Endothelial cell of umbilical vein (primary cell): Measurements from ENCODE around the gene UBP1.

Source experiments
- CTCF ChIP-seq, 2 donors: IDR thresholded peaks; 1 replicate in 1 of 2; 2 replicates in 1 of 2; pipeline ENCODE4 v1.5.1; 2011; ENCODE audit warnings: low read length in 2 of 2, mild to moderate bottlenecking in 2 of 2, moderate library complexity in 2 of 2, control low read depth in 1 of 2, inconsistent platforms in 1 of 2, low read depth in 1 of 2; ENCODE audit not compliant: insufficient read depth in 1 of 2; ENCODE audit errors: extremely low read depth in 1 of 2
- EZH2 ChIP-seq: IDR thresholded peaks from 2 replicates; pipeline ENCODE4 v1.6.1; 2012; ENCODE audit warnings: borderline replicate concordance, low read depth, mild to moderate bottlenecking, moderate library complexity, low read length, inconsistent platforms; ENCODE audit not compliant: severe bottlenecking
- POLR2A ChIP-seq: IDR thresholded peaks from 2 replicates; pipeline ENCODE4 v1.6.1; 2012; ENCODE audit warnings: low read depth, mild to moderate bottlenecking, control low read depth, low read length

- TF ChIP-seq CTCF (IDR thresholded peaks at IDR 0.05; ENCODE audit: extremely low read depth in 1 of 2, insufficient read depth in 1 of 2, low read depth in 1 of 2, low read length in 2 of 2) = no peak
- TF ChIP-seq EZH2 = no peak
- no peak for TF ChIP-seq POLR2A
These were observed 38.4 kb downstream of the UBP1 start for GRCh38 chr3:33401781-33402180.
